Keratinocyte (primary cell): Measurements from ENCODE around the gene GALNT2. TPM values are rescaled to one million over a fixed set of nuclear protein-coding genes. Genes with fewer than 3 reads are reported as not detected.

Experiments
- DNase-seq: peaks from one replicate; pipeline ENCODE4 v3.0.0-alpha.2; 2011; ENCODE audit warnings: low read depth, missing footprints, low spot score
- FAIRE-seq: peaks from 2 replicates; lab custom pipeline; 2011; peaks lifted over from hg19 to GRCh38; lab: Jason Lieb, UNC
- H2AFZ ChIP-seq: 2 replicates; pipeline ENCODE4 v1.6.0; 2012; ENCODE audit warnings: low read length, control low read depth, inconsistent platforms; ENCODE audit not compliant: control insufficient read depth
- H3K27ac ChIP-seq: 2 replicates; pipeline ENCODE4 v1.5.1; 2011; ENCODE audit warnings: low read length; ENCODE audit not compliant: control insufficient read depth, insufficient read depth
- H3K27me3 ChIP-seq: 3 replicates; pipeline ENCODE4 v1.6.0; 2011; ENCODE audit warnings: low read length; ENCODE audit not compliant: control insufficient read depth, insufficient read depth; ENCODE audit errors: extremely low read depth
- H3K36me3 ChIP-seq, 2 experiments: 2 replicates in 1 of 2; 3 replicates in 1 of 2; pipeline ENCODE4 v1.5.1; 2011; ENCODE audit warnings: low read length in 2 of 2, mild to moderate bottlenecking in 1 of 2; ENCODE audit not compliant: control insufficient read depth in 2 of 2, insufficient read depth in 2 of 2; ENCODE audit errors: extremely low read depth in 1 of 2
- H3K4me1 ChIP-seq: 3 replicates; pipeline ENCODE4 v1.5.1; 2011; ENCODE audit warnings: low read length; ENCODE audit not compliant: control insufficient read depth, insufficient read depth; ENCODE audit errors: extremely low read depth
- H3K4me2 ChIP-seq: 3 replicates; pipeline ENCODE4 v1.6.0; 2011; ENCODE audit warnings: low read depth, low read length; ENCODE audit not compliant: control insufficient read depth, insufficient read depth; ENCODE audit errors: extremely low read depth
- H3K4me3 ChIP-seq, 3 experiments: fragments of 200-600 bp in 1 of 3; sonication (generic) in 1 of 3; 2 replicates in 2 of 3; 3 replicates in 1 of 3; pipeline ENCODE4 v1.5.1; 2011 to 2016; ENCODE audit warnings: low read length in 3 of 3, mild to moderate bottlenecking in 3 of 3, control low read depth in 2 of 3, inconsistent platforms in 1 of 3, low read depth in 1 of 3, mixed read lengths in 1 of 3, mixed run types in 1 of 3, moderate library complexity in 1 of 3; ENCODE audit not compliant: control insufficient read depth in 2 of 3, insufficient read depth in 2 of 3; ENCODE audit errors: extremely low read depth in 1 of 3
- H3K79me2 ChIP-seq: 2 replicates; pipeline ENCODE4 v1.6.0; 2012; ENCODE audit warnings: low read length; ENCODE audit not compliant: control insufficient read depth, insufficient read depth
- H3K9ac ChIP-seq: 3 replicates; pipeline ENCODE4 v1.6.0; 2011; ENCODE audit warnings: low read length; ENCODE audit not compliant: control insufficient read depth, insufficient read depth; ENCODE audit errors: extremely low read depth
- H3K9me1 ChIP-seq: 3 replicates; pipeline ENCODE4 v1.6.0; 2011; ENCODE audit warnings: low read length; ENCODE audit not compliant: control insufficient read depth, insufficient read depth; ENCODE audit errors: extremely low read depth
- H3K9me3 ChIP-seq: 2 replicates; pipeline ENCODE4 v1.5.1; 2012; ENCODE audit warnings: low read depth, low read length; ENCODE audit not compliant: control insufficient read depth
- H4K20me1 ChIP-seq: 3 replicates; pipeline ENCODE4 v1.6.0; 2011; ENCODE audit warnings: low read length; ENCODE audit not compliant: control insufficient read depth, insufficient read depth; ENCODE audit errors: extremely low read depth
- EZH2 ChIP-seq: IDR thresholded peaks from one replicate; pipeline ENCODE4 v1.6.1; 2012; ENCODE audit warnings: inconsistent platforms, mild to moderate bottlenecking, low read length, moderate library complexity
- dilution Hi-C: fragments of 300-500 bp; cut with MboI; formaldehyde crosslinking; loops from one replicate; pipeline ENCODE4 v1.7.0; 2020; ENCODE audit warnings: low sequenced_read_pairs; ENCODE audit not compliant: extremely low pct_ligation_motif_present
- polyA plus RNA-seq, 5 experiments: library from polyadenylated mRNA; depleted of rRNA in 3 of 5; stranded (reverse) in 3 of 5; stranded (forward) in 1 of 5; unstranded in 1 of 5; fragments of >200 nt; gene quantifications; 1 replicate in 1 of 5; 2 replicates in 3 of 5; 3 replicates in 1 of 5; pipeline versions ENCODE4 v1.2.1 to v1.2.3, GENCODE V29; 2011 to 2012; ENCODE audit warnings: missing spikeins in 2 of 5, low read depth in 1 of 5, low replicate concordance in 1 of 5
- TF ChIP-seq, protein P1 (sequence below), 3 experiments: IDR thresholded peaks in 1 of 3; conservative IDR thresholded peaks in 1 of 3; optimal IDR thresholded peaks in 1 of 3; 2 replicates in 2 of 3; 3 replicates in 1 of 3; pipeline versions ENCODE3 to v1.5.1; 2011; ENCODE audit warnings: low read length in 3 of 3, mild to moderate bottlenecking in 3 of 3, moderate library complexity in 2 of 3, control low read depth in 1 of 3, inconsistent platforms in 1 of 3; ENCODE audit not compliant: insufficient read depth in 2 of 3; ENCODE audit errors: extremely low read depth in 1 of 3

Gene GALNT2
- polyA plus RNA-seq, 1 donor (not counting 4 experiments of a cell fraction or from before 2014, with no cell fraction given) = 61.7 TPM

GRCh38 chr1:230044729-230045128 is 22.3 kb upstream of the GALNT2 start:
- H3K9ac ChIP-seq = no peak overlapping the region
- H3K4me2 ChIP-seq = no peak overlapping the region
- H3K27ac ChIP-seq = no peak overlapping the region
- DNase-seq = no peak
- H3K36me3 ChIP-seq = no peaks in the 10 kb centered on the region
- no peak overlapping the region for H2AFZ ChIP-seq
- dilution Hi-C loops = no loop called here
- H3K4me1 ChIP-seq = no peaks in the 10 kb centered on the region
- TF ChIP-seq, protein P1, sequence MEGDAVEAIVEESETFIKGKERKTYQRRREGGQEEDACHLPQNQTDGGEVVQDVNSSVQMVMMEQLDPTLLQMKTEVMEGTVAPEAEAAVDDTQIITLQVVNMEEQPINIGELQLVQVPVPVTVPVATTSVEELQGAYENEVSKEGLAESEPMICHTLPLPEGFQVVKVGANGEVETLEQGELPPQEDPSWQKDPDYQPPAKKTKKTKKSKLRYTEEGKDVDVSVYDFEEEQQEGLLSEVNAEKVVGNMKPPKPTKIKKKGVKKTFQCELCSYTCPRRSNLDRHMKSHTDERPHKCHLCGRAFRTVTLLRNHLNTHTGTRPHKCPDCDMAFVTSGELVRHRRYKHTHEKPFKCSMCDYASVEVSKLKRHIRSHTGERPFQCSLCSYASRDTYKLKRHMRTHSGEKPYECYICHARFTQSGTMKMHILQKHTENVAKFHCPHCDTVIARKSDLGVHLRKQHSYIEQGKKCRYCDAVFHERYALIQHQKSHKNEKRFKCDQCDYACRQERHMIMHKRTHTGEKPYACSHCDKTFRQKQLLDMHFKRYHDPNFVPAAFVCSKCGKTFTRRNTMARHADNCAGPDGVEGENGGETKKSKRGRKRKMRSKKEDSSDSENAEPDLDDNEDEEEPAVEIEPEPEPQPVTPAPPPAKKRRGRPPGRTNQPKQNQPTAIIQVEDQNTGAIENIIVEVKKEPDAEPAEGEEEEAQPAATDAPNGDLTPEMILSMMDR (optimal IDR thresholded peaks at IDR 0.05 in 1 of 3, IDR thresholded peaks at IDR 0.05 in 1 of 3, conservative IDR thresholded peaks at IDR 0.05 in 1 of 3; ENCODE audit: extremely low read depth in 1 of 3, insufficient read depth in 2 of 3, low read length in 3 of 3) = no peak
- TF ChIP-seq EZH2 = no peak
- H3K27me3 ChIP-seq = peaks cover under 1% of the 10 kb centered on the region
- no peaks in the 10 kb centered on the region for H4K20me1 ChIP-seq
- no peak for FAIRE-seq
- no peaks in the 10 kb centered on the region for H3K79me2 ChIP-seq
- no peak overlapping the region for H3K4me3 ChIP-seq
- H3K9me3 ChIP-seq = no peaks in the 10 kb centered on the region
- no peaks in the 10 kb centered on the region for H3K9me1 ChIP-seq

GRCh38 chr1:230047114-230047865 is 19.7 kb upstream of the GALNT2 start:
- Histone ChIP-seq H4K20me1 (no peaks in the 10 kb centered on the region), H3K27me3 (peaks cover 2% of the 10 kb centered on the region), H3K79me2 (no peaks in the 10 kb centered on the region), H3K4me1 (no peaks in the 10 kb centered on the region), H3K9ac (no peak overlapping the region), H3K4me3 (no peak overlapping the region), H2AFZ (no peak overlapping the region), H3K27ac (no peak overlapping the region), H3K4me2 (no peak overlapping the region), H3K9me1 (no peaks in the 10 kb centered on the region), H3K9me3 (no peaks in the 10 kb centered on the region), H3K36me3 (no peaks in the 10 kb centered on the region)
- FAIRE-seq = peak; percentile 52
- DNase-seq = no peak
- TF ChIP-seq, protein P1 (optimal IDR thresholded peaks at IDR 0.05 in 1 of 3, IDR thresholded peaks at IDR 0.05 in 1 of 3, conservative IDR thresholded peaks at IDR 0.05 in 1 of 3; ENCODE audit: extremely low read depth in 1 of 3, insufficient read depth in 2 of 3, low read length in 3 of 3) = no peak
- no peak for TF ChIP-seq EZH2
- dilution Hi-C loops = no loop called here
